HCT116 (cell line): ENCODE data around the gene RHEX. TPM values are rescaled to one million over a fixed set of nuclear protein-coding genes. Genes with fewer than 3 reads are reported as not detected.

ENCODE experiments used
- ATAC-seq: fragments of 200-7000 bp; cut with Tn5 transposase; 2 replicates; pipeline ENCODE4 v1.9.1; 2020; ENCODE audit warnings: mild to moderate bottlenecking, moderate library complexity
- BruUV-seq: library from RNA; stranded (reverse); fragments of 400-500 nt; replicated peaks from 2 replicates; lab custom pipeline; 2021; lab: Mats Ljungman, UMichigan
- CTCF ChIA-PET: fragments of 300-600 bp; sonication (Branson Sonifier 250); formaldehyde crosslinking; loops from one replicate; lab custom pipeline; 2021; ENCODE audit warnings: antibody characterized with exemption; lab: Charles Lee
- POLR2A ChIA-PET: fragments of 300-600, 350-600 bp; sonication (Branson Sonifier 250); formaldehyde crosslinking; loops from one replicate; lab custom pipeline; 2021; ENCODE audit warnings: antibody characterized with exemption; lab: Charles Lee
- RAD21 ChIA-PET, 2 experiments: fragments of 300-600 bp; sonication (Branson Sonifier 250); formaldehyde crosslinking; loops; one replicate each; lab custom pipeline; 2023; ENCODE audit warnings: low total read pairs in 2 of 2; ENCODE audit not compliant: uncharacterized antibody in 2 of 2, unreplicated experiment in 2 of 2, low non-redundant PET in 1 of 2; lab: Charles Lee
- DNase-seq: peaks from one replicate; pipeline ENCODE4 v3.0.0-alpha.2; 2010; ENCODE audit warnings: low read depth, low spot score
- H2AFZ ChIP-seq: fragments of 200-600 bp; shearing (Covaris generic), sonication (generic); 2 replicates; pipeline ENCODE4 v1.6.1; 2017; ENCODE audit warnings: low read depth, mixed run types, mixed read lengths, antibody characterized with exemption, low read length; ENCODE audit not compliant: poor library complexity, severe bottlenecking
- H3K27ac ChIP-seq: 2 replicates; pipeline ENCODE4 v1.5.1; 2012; ENCODE audit warnings: low read depth, low read length
- H3K27me3 ChIP-seq: fragments of 200-600 bp; sonication (generic); 2 replicates; pipeline ENCODE4 v1.6.1; 2016; ENCODE audit warnings: mixed run types, low read length, mixed read lengths; ENCODE audit not compliant: insufficient read depth
- H3K36me3 ChIP-seq, 2 experiments: fragments of 200-500 bp in 1 of 2; fragments of 200-600 bp in 1 of 2; sonication (Bioruptor generic) in 1 of 2; sonication (generic) in 1 of 2; 2 replicates each; pipeline versions ENCODE4 v1.5.1 to v1.6.1; 2014 to 2016; ENCODE audit warnings: low read length in 2 of 2, inconsistent platforms in 1 of 2, mixed read lengths in 1 of 2, mixed run types in 1 of 2; ENCODE audit not compliant: insufficient read depth in 2 of 2, control insufficient read depth in 1 of 2
- H3K4me1 ChIP-seq, 2 experiments: fragments of 200-600 bp in 1 of 2; sonication (generic) in 1 of 2; 2 replicates each; pipeline versions ENCODE4 v1.5.1 to v1.6.1; 2012 to 2017; ENCODE audit warnings: low read length in 2 of 2, inconsistent platforms in 1 of 2, mild to moderate bottlenecking in 1 of 2, mixed read lengths in 1 of 2, mixed run types in 1 of 2, moderate library complexity in 1 of 2; ENCODE audit not compliant: insufficient read depth in 2 of 2, control insufficient read depth in 1 of 2
- H3K4me2 ChIP-seq: fragments of 200-600 bp; sonication (generic); 2 replicates; pipeline ENCODE4 v1.6.1; 2017; ENCODE audit warnings: mixed run types, low read length, mixed read lengths
- H3K4me3 ChIP-seq, 2 experiments: fragments of 200-600 bp in 1 of 2; sonication (generic) in 1 of 2; replicated peaks in 1 of 2; 2 replicates each; pipeline ENCODE4 v1.5.1; 2011 to 2016; ENCODE audit warnings: low read length in 2 of 2, control low read depth in 1 of 2, low read depth in 1 of 2, mild to moderate bottlenecking in 1 of 2, mixed read lengths in 1 of 2, mixed run types in 1 of 2
- H3K79me2 ChIP-seq: fragments of 200-600 bp; sonication (generic); 2 replicates; pipeline ENCODE4 v1.6.1; 2017; ENCODE audit warnings: mild to moderate bottlenecking, mixed run types, low read length, moderate library complexity, mixed read lengths; ENCODE audit not compliant: insufficient read depth
- H3K9ac ChIP-seq: fragments of 200-600 bp; sonication (generic); 2 replicates; pipeline ENCODE4 v1.6.1; 2016; ENCODE audit warnings: low read length, mixed read lengths
- H3K9me2 ChIP-seq: fragments of 200-600 bp; sonication (generic), shearing (Covaris generic); 2 replicates; pipeline ENCODE4 v1.6.1; 2017; ENCODE audit warnings: mixed run types, mild to moderate bottlenecking, moderate library complexity; ENCODE audit not compliant: insufficient read depth
- H3K9me3 ChIP-seq, 2 experiments: fragments of 200-500 bp in 1 of 2; fragments of 200-600 bp in 1 of 2; sonication (Bioruptor generic) in 1 of 2; sonication (generic) in 1 of 2; 2 replicates each; pipeline ENCODE4 v1.6.1; 2014 to 2017; ENCODE audit warnings: low read length in 2 of 2, mixed read lengths in 2 of 2, inconsistent platforms in 1 of 2, low read depth in 1 of 2, mild to moderate bottlenecking in 1 of 2, mixed run types in 1 of 2, moderate library complexity in 1 of 2; ENCODE audit not compliant: control insufficient read depth in 1 of 2, insufficient read depth in 1 of 2
- H4K20me1 ChIP-seq: fragments of 200-600 bp; sonication (generic), shearing (Covaris generic); 2 replicates; pipeline ENCODE4 v1.6.1; 2017; ENCODE audit warnings: mixed run types, mild to moderate bottlenecking, moderate library complexity; ENCODE audit not compliant: insufficient read depth
- ATF3 ChIP-seq: IDR thresholded peaks from 2 replicates; pipeline ENCODE4 v1.6.1; 2012
- CTCF ChIP-seq, 3 experiments: fragments of 200-600 bp in 1 of 3; sonication (generic) in 1 of 3; IDR thresholded peaks in 2 of 3; conservative IDR thresholded peaks in 1 of 3; 2 replicates each; pipeline ENCODE4 v1.5.1; 2012 to 2017; ENCODE audit warnings: low read depth in 2 of 3, low read length in 2 of 3, antibody characterized with exemption in 1 of 3, borderline replicate concordance in 1 of 3, control low read depth in 1 of 3, mild to moderate bottlenecking in 1 of 3, mixed read lengths in 1 of 3, mixed run types in 1 of 3, moderate library complexity in 1 of 3; ENCODE audit not compliant: insufficient read depth in 1 of 3
- EGR1 ChIP-seq: IDR thresholded peaks from 2 replicates; pipeline ENCODE4 v1.6.1; 2012; ENCODE audit warnings: low read depth
- EZH2 ChIP-seq: fragments of 200-600 bp; sonication (generic); IDR thresholded peaks from 2 replicates; pipeline ENCODE4 v1.6.1; 2017; ENCODE audit warnings: antibody characterized with exemption, mixed run types
- EZH2phosphoT487 ChIP-seq: fragments of 200-600 bp; IDR thresholded peaks from 2 replicates; pipeline ENCODE4 v1.6.1; 2018; ENCODE audit warnings: antibody characterized with exemption, borderline replicate concordance
- MAX ChIP-seq: IDR thresholded peaks from 2 replicates; pipeline ENCODE4 v1.6.1; 2012
- POLR2AphosphoS5 ChIP-seq: IDR thresholded peaks from 2 replicates; pipeline ENCODE4 v1.6.1; 2011; ENCODE audit warnings: mild to moderate bottlenecking, low read depth, low read length, moderate library complexity
- SRF ChIP-seq: IDR thresholded peaks from 2 replicates; pipeline ENCODE4 v1.6.1; 2012; ENCODE audit warnings: low read depth
- YY1 ChIP-seq: IDR thresholded peaks from 2 replicates; pipeline ENCODE4 v1.6.1; 2011; ENCODE audit warnings: low read length, low read depth, moderate library complexity, mild to moderate bottlenecking; ENCODE audit not compliant: insufficient replicate concordance; ENCODE audit errors: extremely low read depth
- ZBTB33 ChIP-seq: IDR thresholded peaks from 2 replicates; pipeline ENCODE4 v1.6.1; 2011; ENCODE audit warnings: mild to moderate bottlenecking, low read length, moderate library complexity; ENCODE audit not compliant: insufficient replicate concordance; ENCODE audit errors: extremely low read depth
- ZNF274 ChIP-seq: fragments of 200-500 bp; sonication (Bioruptor generic); IDR thresholded peaks from 2 replicates; pipeline ENCODE4 v1.6.1; 2014; ENCODE audit warnings: mild to moderate bottlenecking, low read depth, low read length, inconsistent platforms
- intact Hi-C: fragments of 100-400 bp; cut with micrococcal nuclease; formaldehyde crosslinking; loops from 2 replicates; pipeline ENCODE4 v1.10.0; 2022
- total RNA-seq: library from RNA; stranded (reverse); gene quantifications from one replicate; pipeline ENCODE4 v1.2.1, GENCODE V29; 2021; ENCODE audit not compliant: unreplicated experiment

RHEX gene
- total RNA-seq, 1 experiment from 2014 or later, result not detected

GRCh38 chr1:206120406-206120805 is 67.4 kb downstream of the RHEX start:
- no peaks in the 10 kb centered on the region for H4K20me1 ChIP-seq
- ATAC-seq, result no peak
- H3K9ac ChIP-seq, result no peak overlapping the region
- H2AFZ ChIP-seq, result no peak overlapping the region
- POLR2A ChIA-PET, result no interaction called here
- no peaks in the 10 kb centered on the region for H3K36me3 ChIP-seq
- H3K4me2 ChIP-seq, result no peak overlapping the region
- 0 out of 4 replicates have a peak, but pooled peaks cover 0 to 3% of the 10 kb centered on the region in 2 experiments for H3K9me3 ChIP-seq
- CTCF ChIA-PET, result no interaction called here
- peaks cover 0 to 10% of the 10 kb centered on the region in 2 experiments; a peak in 1 of 4 replicates for H3K4me1 ChIP-seq
- no peak overlapping the region for H3K4me3 ChIP-seq
- intact Hi-C loops, result no loop called here
- DNase-seq, result no peak
- TF ChIP-seq ATF3 (no peak), YY1 (no peak), POLR2AphosphoS5 (no peak), EZH2 (no peak), EZH2phosphoT487 (no peak)
- no peaks in the 10 kb centered on the region for H3K9me2 ChIP-seq
- H3K27ac ChIP-seq, result no peak overlapping the region
- no peaks in the 10 kb centered on the region for H3K79me2 ChIP-seq
- H3K27me3 ChIP-seq, result no peaks in the 10 kb centered on the region
- RAD21 ChIA-PET, result no interaction called here
- no TSS peak for BruUV-seq

GRCh38 chr1:206121269-206121668 is 68.3 kb downstream of the RHEX start:
- Histone ChIP-seq H3K27me3 (no peaks in the 10 kb centered on the region), H3K9me3 (0 out of 4 replicates have a peak, but pooled peaks cover 0 to 3% of the 10 kb centered on the region in 2 experiments), H3K4me3 (no peak overlapping the region), H3K4me1 (peaks cover 0 to 10% of the 10 kb centered on the region in 2 experiments; a peak in 1 of 4 replicates), H2AFZ (no peak overlapping the region), H3K9ac (no peak overlapping the region), H4K20me1 (no peaks in the 10 kb centered on the region), H3K4me2 (no peak overlapping the region), H3K79me2 (no peaks in the 10 kb centered on the region), H3K27ac (no peak overlapping the region), H3K36me3 (no peaks in the 10 kb centered on the region), H3K9me2 (no peaks in the 10 kb centered on the region)
- no peak for TF ChIP-seq MAX
- TF ChIP-seq ATF3, result no peak
- TF ChIP-seq POLR2AphosphoS5, result no peak
- TF ChIP-seq SRF, result no peak
- no peak for TF ChIP-seq ZBTB33
- TF ChIP-seq CTCF (IDR thresholded peaks at IDR 0.05 in 2 of 3, conservative IDR thresholded peaks at IDR 0.05 in 1 of 3; ENCODE audit: borderline replicate concordance in 1 of 3, insufficient read depth in 1 of 3, low read depth in 2 of 3, low read length in 2 of 3), result no peak
- no peak for TF ChIP-seq EGR1
- TF ChIP-seq ZNF274, result no peak
- ATAC-seq (no peak), DNase-seq (no peak)
- RAD21 ChIA-PET, result no interaction called here
- CTCF ChIA-PET, result no interaction called here
- intact Hi-C loops, result no loop called here
- POLR2A ChIA-PET, result no interaction called here
- no TSS peak for BruUV-seq
